HepG2 (cell line): ENCODE measurements around the gene NKD2. TPM values are rescaled to one million over a fixed set of nuclear protein-coding genes. Genes with fewer than 3 reads are reported as not detected.

Experiments used
- ATAC-seq: fragments of 200-7000 bp; cut with Tn5 transposase; 3 replicates; pipeline ENCODE4 v1.9.1; 2020; ENCODE audit warnings: mild to moderate bottlenecking, moderate library complexity
- BruUV-seq: library from RNA; stranded (reverse); fragments of 400-500 nt; replicated peaks from 2 replicates; lab custom pipeline; 2021; lab: Mats Ljungman, UMichigan
- CTCF ChIA-PET: fragments of 300-600 bp; formaldehyde crosslinking; extraction: SDS; loops from one replicate; lab custom pipeline; 2021; ENCODE audit warnings: low total read pairs, inconsistent platforms, low intra/inter-chr PET ratio; lab: Yijun Ruan, JAX
- POLR2A ChIA-PET: fragments of 350-600 bp; sonication (Branson Sonifier 250); formaldehyde crosslinking; loops from one replicate; lab custom pipeline; 2020; ENCODE audit warnings: antibody characterized with exemption, inconsistent platforms; lab: Yijun Ruan, JAX
- DNase-seq: peaks from one replicate; pipeline ENCODE4 v3.0.0-alpha.2; 2015; ENCODE audit warnings: low spot score
- FAIRE-seq: peaks from 3 replicates; lab custom pipeline; 2011; peaks lifted over from hg19 to GRCh38; lab: Jason Lieb, UNC
- H2AFZ ChIP-seq: one replicate; pipeline ENCODE4 v1.6.1; 2011; ENCODE audit warnings: low read length, inconsistent platforms
- H3K27ac ChIP-seq: fragments of 300-600 bp; 3 replicates; pipeline ENCODE4 v1.8.0; 2011; ENCODE audit warnings: mixed run types, mild to moderate bottlenecking, mixed read lengths, low read length, inconsistent platforms; ENCODE audit not compliant: insufficient read depth; ENCODE audit errors: extremely low read length
- H3K27me3 ChIP-seq, 2 experiments: fragments of 200-600 bp in 1 of 2; 2 replicates in 1 of 2; 3 replicates in 1 of 2; pipeline versions ENCODE4 v1.6.0 to v1.8.0; 2011; ENCODE audit warnings: low read length in 2 of 2, mild to moderate bottlenecking in 2 of 2, moderate library complexity in 2 of 2, inconsistent platforms in 1 of 2; ENCODE audit not compliant: insufficient read depth in 2 of 2, control insufficient read depth in 1 of 2
- H3K36me3 ChIP-seq, 2 experiments: fragments of 200-600 bp in 1 of 2; replicated peaks in 1 of 2; 2 replicates in 1 of 2; 3 replicates in 1 of 2; pipeline versions ENCODE4 v1.5.1 to v1.8.0; 2011; ENCODE audit warnings: low read length in 2 of 2, inconsistent platforms in 1 of 2; ENCODE audit not compliant: insufficient read depth in 2 of 2, control insufficient read depth in 1 of 2
- H3K4me1 ChIP-seq: 2 replicates; pipeline ENCODE4 v1.5.1; 2012; ENCODE audit warnings: low read length, inconsistent platforms; ENCODE audit not compliant: insufficient read depth
- H3K4me2 ChIP-seq: 2 replicates; pipeline ENCODE4 v1.6.0; 2011; ENCODE audit warnings: low read depth, low read length, inconsistent platforms
- H3K4me3 ChIP-seq, 3 experiments: fragments of 200-600 bp in 1 of 3; sonication (generic), shearing (Covaris generic) in 1 of 3; replicated peaks in 1 of 3; 2 replicates each; pipeline ENCODE4 v1.5.1; 2011 to 2016; ENCODE audit warnings: low read length in 3 of 3, inconsistent platforms in 2 of 3, low read depth in 2 of 3, mild to moderate bottlenecking in 2 of 3, control low read depth in 1 of 3, mixed read lengths in 1 of 3; ENCODE audit not compliant: insufficient read depth in 1 of 3
- H3K79me2 ChIP-seq: one replicate; pipeline ENCODE4 v1.6.1; 2011; ENCODE audit warnings: low read length, inconsistent platforms; ENCODE audit not compliant: insufficient read depth
- H3K9ac ChIP-seq: 2 replicates; pipeline ENCODE4 v1.6.0; 2011; ENCODE audit warnings: mild to moderate bottlenecking, low read depth, low read length, inconsistent platforms; ENCODE audit not compliant: insufficient read depth
- H3K9me3 ChIP-seq: 2 replicates; pipeline ENCODE4 v1.5.1; 2012; ENCODE audit warnings: mild to moderate bottlenecking, low read length
- H4K20me1 ChIP-seq: 2 replicates; pipeline ENCODE4 v1.6.0; 2011; ENCODE audit warnings: inconsistent platforms, mild to moderate bottlenecking, low read length, moderate library complexity; ENCODE audit not compliant: insufficient read depth
- FIP1L1 ChIP-seq: fragments of 200-400 bp; formaldehyde crosslinking; IDR thresholded peaks from 2 replicates; pipeline ENCODE4 v1.6.1; 2018; ENCODE audit warnings: low read depth, mild to moderate bottlenecking, low read length, moderate library complexity, borderline replicate concordance; ENCODE audit not compliant: insufficient read depth
- NFAT5 ChIP-seq: sonication (generic); formaldehyde crosslinking; IDR thresholded peaks from 2 replicates; pipeline ENCODE4 v1.4.0; 2020; ENCODE audit warnings: missing genetic modification reagents
- ZNF644 ChIP-seq: IDR thresholded peaks from 2 replicates; pipeline ENCODE4 v1.6.1; 2016; ENCODE audit warnings: low read depth
- WGBS: methylation state at CpG from one replicate; pipeline ENCODE4 v1.1.6; 2017; ENCODE audit warnings: low lambda C conversion rate; 5-methylcytosine and 5-hydroxymethylcytosine counted together
- in situ Hi-C: cut with HindIII; loops from 2 replicates; pipeline ENCODE4 v1.10.0; 2017; ENCODE audit warnings: low pct_unique_long_range_greater_than_20kb; ENCODE audit not compliant: extremely low pct_ligation_motif_present
- intact Hi-C: fragments of 100-400 bp; cut with micrococcal nuclease; formaldehyde crosslinking; loops from one replicate; pipeline ENCODE4 v1.10.0; 2022; ENCODE audit not compliant: unreplicated experiment
- polyA plus RNA-seq, 8 experiments: library from polyadenylated mRNA; depleted of rRNA in 3 of 8; stranded (reverse) in 7 of 8; unstranded in 1 of 8; fragments of >200 nt; fragmentation: Illumina TruSeq in 4 of 8; extraction: Trizol in 4 of 8; gene quantifications; 2 replicates each; pipeline versions ENCODE4 v1.2.1 to v1.2.3, GENCODE V29; 2011 to 2016; ENCODE audit warnings: low read depth in 4 of 8, missing spikeins in 1 of 8, mixed read lengths in 1 of 8; ENCODE audit not compliant: insufficient read depth in 1 of 8
- total RNA-seq, 5 experiments: library from RNA; depleted of rRNA; stranded (reverse); fragments of >200 nt; fragmentation: Illumina TruSeq; extraction: Trizol; gene quantifications; 2 replicates each; pipeline ENCODE4 v1.2.3, GENCODE V29; 2016; ENCODE audit warnings: low read depth in 1 of 5
- TF ChIP-seq, protein P1 (sequence below): sonication (generic); formaldehyde crosslinking; IDR thresholded peaks from 2 replicates; pipeline ENCODE4 v1.8.0; 2022; ENCODE audit warnings: mild to moderate bottlenecking, missing genetic modification reagents, moderate library complexity
- TF ChIP-seq, protein P2 (sequence below): sonication (generic); formaldehyde crosslinking; IDR thresholded peaks from 2 replicates; pipeline ENCODE4 v1.8.1; 2023; ENCODE audit warnings: mild to moderate bottlenecking, inconsistent platforms, moderate library complexity, missing genetic modification reagents, borderline replicate concordance
- TF ChIP-seq, protein P3 (sequence below): sonication (generic); formaldehyde crosslinking; IDR thresholded peaks from 2 replicates; pipeline ENCODE4 v1.4.0; 2020; ENCODE audit warnings: missing genetic modification reagents

The NKD2 gene
- total and polyA plus RNA-seq, 2 of the 13 experiments (the other 11 are each of a cell fraction or from before 2014, with no cell fraction given), result 0.53 to 0.82 TPM

GRCh38 chr5:968881-969280 is 39.7 kb upstream of the NKD2 start:
- TF ChIP-seq, protein P1, sequence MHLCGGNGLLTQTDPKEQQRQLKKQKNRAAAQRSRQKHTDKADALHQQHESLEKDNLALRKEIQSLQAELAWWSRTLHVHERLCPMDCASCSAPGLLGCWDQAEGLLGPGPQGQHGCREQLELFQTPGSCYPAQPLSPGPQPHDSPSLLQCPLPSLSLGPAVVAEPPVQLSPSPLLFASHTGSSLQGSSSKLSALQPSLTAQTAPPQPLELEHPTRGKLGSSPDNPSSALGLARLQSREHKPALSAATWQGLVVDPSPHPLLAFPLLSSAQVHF (CRISPR knock-in tag), result no peak
- no peak for TF ChIP-seq ZNF644
- DNase-seq (no peak), ATAC-seq (no peak), FAIRE-seq (no peak)
- Histone ChIP-seq H3K9ac (no peak overlapping the region), H3K27me3 (peaks cover 3 to 64% of the 10 kb centered on the region in 2 experiments; a peak in 3 of 5 replicates), H4K20me1 (no peaks in the 10 kb centered on the region), H3K4me1 (no peaks in the 10 kb centered on the region), H3K4me3 (no peak overlapping the region), H3K36me3 (no peaks in the 10 kb centered on the region), H2AFZ (no peak overlapping the region), H3K27ac (no peak overlapping the region), H3K4me2 (no peak overlapping the region), H3K9me3 (no peaks in the 10 kb centered on the region), H3K79me2 (no peaks in the 10 kb centered on the region)
- in situ Hi-C loops, result no loop called here
- whole genome bisulfite sequencing, result 22% methylated on average over 6 of the region's 6 CpGs
- ChIA-PET POLR2A (no interaction called here), CTCF (no interaction called here)
- intact Hi-C loops, result no loop called here
- no TSS peak for BruUV-seq

- H3K36me3 ChIP-seq, result no peaks in the 10 kb centered on the region
- CTCF ChIA-PET, result no interaction called here
- no peaks in the 10 kb centered on the region for H3K79me2 ChIP-seq
- no peak overlapping the region for H3K4me2 ChIP-seq
- H2AFZ ChIP-seq, result no peak overlapping the region
- DNase-seq (no peak), ATAC-seq (no peak), FAIRE-seq (no peak)
- no peak overlapping the region for H3K9ac ChIP-seq
- no peak overlapping the region for H3K4me3 ChIP-seq
- in situ Hi-C loops (no loop called here), intact Hi-C loops (no loop called here)
- H3K27ac ChIP-seq, result no peak overlapping the region
- POLR2A ChIA-PET, result no interaction called here
- no peaks in the 10 kb centered on the region for H3K4me1 ChIP-seq
- H3K9me3 ChIP-seq, result no peaks in the 10 kb centered on the region
- no peaks in the 10 kb centered on the region for H4K20me1 ChIP-seq
- no TSS peak for BruUV-seq
- whole genome bisulfite sequencing, result 21% methylated on average over 14 of the region's 14 CpGs
- H3K27me3 ChIP-seq, result peaks cover 3 to 60% of the 10 kb centered on the region in 2 experiments; a peak in 3 of 5 replicates
- TF ChIP-seq NFAT5 (CRISPR knock-in tag) (no peak), FIP1L1 (no peak)
- TF ChIP-seq, protein P2, sequence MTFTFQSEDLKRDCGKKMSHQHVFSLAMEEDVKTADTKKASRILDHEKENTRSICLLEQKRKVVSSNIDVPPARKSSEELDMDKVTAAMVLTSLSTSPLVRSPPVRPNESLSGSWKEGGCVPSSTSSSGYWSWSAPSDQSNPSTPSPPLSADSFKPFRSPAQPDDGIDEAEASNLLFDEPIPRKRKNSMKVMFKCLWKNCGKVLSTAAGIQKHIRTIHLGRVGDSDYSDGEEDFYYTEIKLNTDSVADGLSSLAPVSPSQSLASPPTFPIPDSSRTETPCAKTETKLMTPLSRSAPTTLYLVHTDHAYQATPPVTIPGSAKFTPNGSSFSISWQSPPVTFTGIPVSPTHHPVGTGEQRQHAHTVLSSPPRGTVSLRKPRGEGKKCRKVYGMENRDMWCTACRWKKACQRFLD, result no peak
- TF ChIP-seq, protein P3, sequence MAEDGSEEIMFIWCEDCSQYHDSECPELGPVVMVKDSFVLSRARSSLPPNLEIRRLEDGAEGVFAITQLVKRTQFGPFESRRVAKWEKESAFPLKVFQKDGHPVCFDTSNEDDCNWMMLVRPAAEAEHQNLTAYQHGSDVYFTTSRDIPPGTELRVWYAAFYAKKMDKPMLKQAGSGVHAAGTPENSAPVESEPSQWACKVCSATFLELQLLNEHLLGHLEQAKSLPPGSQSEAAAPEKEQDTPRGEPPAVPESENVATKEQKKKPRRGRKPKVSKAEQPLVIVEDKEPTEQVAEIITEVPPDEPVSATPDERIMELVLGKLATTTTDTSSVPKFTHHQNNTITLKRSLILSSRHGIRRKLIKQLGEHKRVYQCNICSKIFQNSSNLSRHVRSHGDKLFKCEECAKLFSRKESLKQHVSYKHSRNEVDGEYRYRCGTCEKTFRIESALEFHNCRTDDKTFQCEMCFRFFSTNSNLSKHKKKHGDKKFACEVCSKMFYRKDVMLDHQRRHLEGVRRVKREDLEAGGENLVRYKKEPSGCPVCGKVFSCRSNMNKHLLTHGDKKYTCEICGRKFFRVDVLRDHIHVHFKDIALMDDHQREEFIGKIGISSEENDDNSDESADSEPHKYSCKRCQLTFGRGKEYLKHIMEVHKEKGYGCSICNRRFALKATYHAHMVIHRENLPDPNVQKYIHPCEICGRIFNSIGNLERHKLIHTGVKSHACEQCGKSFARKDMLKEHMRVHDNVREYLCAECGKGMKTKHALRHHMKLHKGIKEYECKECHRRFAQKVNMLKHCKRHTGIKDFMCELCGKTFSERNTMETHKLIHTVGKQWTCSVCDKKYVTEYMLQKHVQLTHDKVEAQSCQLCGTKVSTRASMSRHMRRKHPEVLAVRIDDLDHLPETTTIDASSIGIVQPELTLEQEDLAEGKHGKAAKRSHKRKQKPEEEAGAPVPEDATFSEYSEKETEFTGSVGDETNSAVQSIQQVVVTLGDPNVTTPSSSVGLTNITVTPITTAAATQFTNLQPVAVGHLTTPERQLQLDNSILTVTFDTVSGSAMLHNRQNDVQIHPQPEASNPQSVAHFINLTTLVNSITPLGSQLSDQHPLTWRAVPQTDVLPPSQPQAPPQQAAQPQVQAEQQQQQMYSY, result no peak
Observed at GRCh38 chr5:969408-969839, 39.2 kb upstream of the NKD2 start.
